HG02759 (cell line): ENCODE measurements around the gene RAB40C.

ENCODE experiments used
- ATAC-seq: cut with Tn5 transposase; IDR thresholded peaks from one replicate; pipeline ENCODE4 v1.9.1; 2021; ENCODE audit warnings: mild to moderate bottlenecking, moderate library complexity; ENCODE audit not compliant: unreplicated experiment

Gene RAB40C

GRCh38 chr16:610513-611381, 20.9 kb downstream of the RAB40C start:
- ATAC-seq: no peak

GRCh38 chr16:615122-615521, 25.3 kb downstream of the RAB40C start:
- ATAC-seq: no peak

- no peak for ATAC-seq
These were observed 27.1 kb downstream of the RAB40C start for GRCh38 chr16:616733-617586.

DNA sequence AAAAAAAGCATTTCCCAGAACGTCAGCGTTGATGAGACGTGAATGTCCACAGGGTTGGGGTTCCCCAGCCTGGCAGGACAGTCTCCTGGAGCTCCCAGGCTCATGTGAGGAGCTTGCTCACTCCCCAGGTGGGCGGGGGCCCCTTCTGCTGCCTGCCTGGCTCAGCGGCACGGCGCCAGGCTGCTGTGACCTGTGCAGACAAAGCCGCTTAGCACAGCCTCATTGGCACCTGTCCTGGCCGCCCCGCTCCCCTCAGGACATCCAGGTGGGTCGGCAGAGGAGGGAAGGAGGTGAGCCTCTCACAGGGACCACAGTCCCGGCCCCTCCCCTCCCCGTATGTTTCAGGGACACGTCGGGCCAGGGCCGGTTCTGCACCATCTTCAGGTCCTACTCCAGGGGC, 28.0 kb downstream of the RAB40C start:
- no peak for ATAC-seq

- no peak for ATAC-seq
These were observed 29.7 kb downstream of the RAB40C start for GRCh38 chr16:619476-620100.

DNA sequence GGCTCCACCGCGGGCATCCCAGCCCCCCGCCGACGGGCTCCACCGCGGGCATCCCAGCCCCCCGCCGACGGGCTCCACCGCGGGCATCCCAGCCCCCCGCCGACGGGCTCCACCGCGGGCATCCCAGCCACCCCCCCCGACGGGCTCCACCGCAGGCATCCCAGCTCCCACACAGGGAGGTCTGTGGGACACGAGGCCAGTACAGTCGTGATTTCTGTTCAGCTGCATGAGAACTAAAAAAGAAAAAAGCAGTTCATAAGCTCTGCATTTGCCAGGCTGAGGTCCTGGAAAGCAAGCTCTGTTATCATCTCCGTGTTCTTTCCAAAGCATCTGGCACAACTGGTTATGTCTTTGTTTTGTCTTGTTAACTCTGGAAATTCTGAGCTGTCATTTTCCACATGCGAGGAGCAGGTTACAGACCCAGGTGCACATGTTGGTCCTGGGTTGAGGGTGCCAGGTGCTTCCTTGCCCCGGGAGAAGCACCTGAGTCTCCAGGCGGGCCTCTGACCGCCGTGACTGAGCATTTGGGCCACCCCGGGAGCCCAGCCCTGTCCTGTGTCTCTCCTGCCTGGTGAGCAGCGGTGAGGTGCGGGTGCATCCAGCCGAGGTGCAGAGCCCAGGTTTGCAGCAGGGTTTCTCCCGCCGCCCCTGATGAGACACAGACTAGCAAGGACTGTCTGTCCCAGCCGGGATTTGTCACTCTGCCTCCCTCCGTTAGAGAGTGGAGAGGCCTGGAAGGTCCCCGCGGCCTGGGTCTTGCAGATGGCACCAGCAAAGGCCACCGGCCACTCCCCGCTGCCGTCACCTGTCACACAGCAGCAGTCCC, 31.0 kb downstream of the RAB40C start:
- no peak for ATAC-seq

DNA sequence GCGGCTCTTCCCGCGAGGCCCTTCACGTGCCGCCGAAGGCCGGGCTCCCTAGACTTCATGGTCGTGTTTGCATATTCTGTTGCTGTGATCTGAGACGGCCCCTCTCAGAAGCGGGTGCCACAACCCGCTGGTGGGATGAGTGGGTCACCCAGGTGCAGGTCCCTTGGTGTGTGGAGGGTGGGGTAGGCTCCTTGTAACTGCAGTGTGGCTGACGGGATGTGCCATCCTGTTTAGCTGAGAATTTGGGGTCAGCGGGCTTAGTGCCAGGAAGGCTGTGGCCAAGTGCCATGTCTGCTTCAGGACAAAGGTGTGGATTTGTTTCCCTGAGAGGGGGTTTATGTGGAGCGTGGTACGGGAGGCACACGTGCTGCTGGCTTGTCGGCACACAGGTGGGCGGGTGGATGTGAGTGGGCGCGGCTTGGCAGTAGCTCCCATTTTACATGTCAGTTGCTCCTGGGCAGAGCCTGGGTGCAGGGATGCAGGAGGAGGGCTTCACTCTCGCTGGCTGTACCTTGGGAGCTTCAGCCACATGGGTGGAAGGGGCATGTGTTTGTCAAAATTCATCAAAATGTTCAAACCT, 31.8 kb downstream of the RAB40C start:
- ATAC-seq: no peak

DNA sequence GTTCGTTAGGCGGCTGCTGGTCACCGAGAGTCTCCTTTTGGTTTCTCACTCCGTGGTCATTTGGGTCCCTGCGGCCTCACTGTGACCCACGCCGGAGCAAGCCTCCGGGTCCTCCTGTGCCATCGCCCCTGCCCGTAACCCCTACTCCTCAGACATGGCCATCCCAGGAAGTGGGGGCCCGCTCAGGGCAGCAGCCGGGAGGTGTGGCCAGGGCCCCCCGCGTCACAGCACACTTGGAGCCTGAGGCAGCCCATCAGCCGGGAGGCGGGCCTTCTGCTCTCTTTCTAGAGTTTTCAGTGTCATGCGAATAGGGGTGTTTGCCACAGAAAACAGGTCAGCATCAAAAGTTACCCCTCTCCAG, 33.0 kb downstream of the RAB40C start:
- no peak for ATAC-seq

GRCh38 chr16:624526-625070, 34.7 kb downstream of the RAB40C start:
- no peak for ATAC-seq

- no peak for ATAC-seq
These were observed 35.5 kb downstream of the RAB40C start for GRCh38 chr16:625117-625976.

DNA sequence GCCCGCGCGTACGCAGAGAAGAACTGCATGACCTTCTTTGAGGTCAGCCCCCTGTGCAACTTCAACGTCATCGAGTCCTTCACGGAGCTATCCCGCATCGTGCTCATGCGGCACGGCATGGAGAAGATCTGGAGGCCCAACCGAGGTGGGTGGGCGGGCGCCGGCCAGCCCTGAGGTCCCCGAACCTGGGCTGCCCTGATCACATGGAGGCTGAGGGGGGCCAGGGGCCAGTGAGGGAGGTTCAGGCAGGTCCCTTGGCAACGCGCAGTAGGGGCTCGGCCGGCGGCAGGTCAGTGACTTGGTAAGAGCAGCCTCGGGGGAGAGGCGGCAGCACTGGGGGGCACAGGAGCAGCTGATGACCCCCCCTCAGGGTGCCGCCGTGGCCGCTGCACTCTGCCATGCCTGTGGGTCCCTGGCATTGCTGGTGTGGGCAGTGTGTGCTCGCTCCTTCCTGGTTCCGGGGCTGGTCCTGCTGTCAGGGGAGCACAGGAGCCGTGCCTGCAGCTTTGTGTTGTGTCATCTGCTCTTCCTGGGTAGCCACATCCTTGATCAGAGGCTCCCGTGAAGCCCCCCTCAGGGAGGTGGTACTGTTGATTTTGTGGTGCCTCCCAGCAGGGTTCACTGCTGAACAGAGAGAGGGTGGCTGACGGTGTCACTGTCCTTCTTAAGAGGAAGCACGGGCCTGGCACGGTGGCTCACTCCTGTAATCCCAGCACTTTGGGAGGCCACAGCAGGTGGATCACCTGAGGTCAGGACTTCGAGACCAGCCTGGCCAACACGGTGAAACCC, 36.3 kb downstream of the RAB40C start:
- ATAC-seq: no peak

GRCh38 chr16:626787-627453, 37.1 kb downstream of the RAB40C start:
- no peak for ATAC-seq

DNA sequence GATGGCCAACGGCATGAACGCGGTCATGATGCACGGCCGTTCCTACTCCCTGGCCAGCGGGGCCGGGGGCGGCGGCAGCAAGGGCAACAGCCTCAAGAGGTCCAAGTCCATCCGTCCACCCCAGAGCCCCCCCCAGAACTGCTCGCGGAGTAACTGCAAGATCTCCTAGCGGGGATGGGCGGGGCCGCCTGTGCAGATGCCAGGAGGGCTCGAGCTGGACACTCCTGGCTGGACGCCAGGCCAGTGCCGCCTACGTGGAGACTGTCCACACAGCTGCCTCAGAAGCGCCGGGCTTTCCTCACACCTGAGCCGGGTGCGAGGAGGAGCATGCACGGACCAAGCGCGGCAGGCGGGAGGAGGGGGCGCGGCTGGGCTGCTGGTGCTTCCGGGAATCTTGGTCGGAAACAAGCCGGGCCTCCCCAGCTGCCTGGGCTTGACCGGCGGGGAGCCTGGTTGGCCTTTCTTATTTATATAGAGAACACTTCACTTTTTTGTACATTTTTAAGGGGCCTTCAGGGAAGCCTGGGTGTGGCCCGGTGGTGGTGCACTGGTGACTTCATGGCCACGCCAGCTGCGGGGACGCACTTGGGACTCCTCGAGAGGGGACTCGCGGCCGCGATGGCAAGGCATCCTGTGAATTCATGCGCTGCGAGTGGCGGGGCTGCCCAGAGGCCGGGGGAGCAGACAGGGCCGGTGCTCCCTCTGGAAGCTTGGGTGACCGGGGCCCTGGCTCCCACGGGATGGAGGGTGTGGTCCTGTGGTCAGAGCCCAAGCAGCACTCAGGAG, 37.8 kb downstream of the RAB40C start:
- no peak for ATAC-seq

GRCh38 chr16:628321-629061, 38.6 kb downstream of the RAB40C start:
- no peak for ATAC-seq

GRCh38 chr16:629185-629832, 39.4 kb downstream of the RAB40C start:
- ATAC-seq: no peak

DNA sequence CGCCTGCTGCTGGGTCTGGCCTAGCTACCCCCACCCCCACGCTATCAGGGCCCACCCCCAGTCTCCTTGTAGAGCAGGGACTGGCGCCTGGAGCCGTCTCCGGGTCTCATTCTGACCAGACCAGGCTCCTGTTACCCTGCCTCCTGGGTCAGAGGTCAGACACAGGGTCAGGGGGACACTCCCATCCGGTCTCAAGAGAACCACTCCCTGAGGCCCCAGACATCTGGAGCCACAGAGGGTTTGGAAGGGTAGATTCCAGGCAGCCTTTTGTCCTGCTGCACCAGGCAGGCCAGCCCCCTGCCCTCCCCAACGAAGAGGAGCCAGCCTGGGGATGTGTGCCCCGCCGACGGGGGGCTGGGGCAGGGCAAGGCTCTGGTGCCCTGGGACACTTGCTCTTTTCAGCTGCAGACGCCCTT, 40.0 kb downstream of the RAB40C start:
- no peak for ATAC-seq
